H1 (cell line): ENCODE results near the gene MRPS18B. TPM values are rescaled to one million over a fixed set of nuclear protein-coding genes. Genes with fewer than 3 reads are reported as not detected.

Experiments used
- RXRA ChIP-seq: IDR thresholded peaks from 2 replicates; pipeline ENCODE4 v1.6.1; 2011; ENCODE audit warnings: low read depth, mild to moderate bottlenecking, low read length, moderate library complexity; ENCODE audit not compliant: insufficient read depth
- SP1 ChIP-seq: IDR thresholded peaks from 2 replicates; pipeline ENCODE4 v1.6.1; 2011; ENCODE audit warnings: low read depth, low read length
- polyA plus RNA-seq, 7 experiments: library from polyadenylated mRNA; depleted of rRNA in 3 of 7; stranded (reverse) in 5 of 7; unstranded in 2 of 7; fragments of >200 nt in 5 of 7; fragments of 200-250 nt in 2 of 7; gene quantifications; 1 replicate in 5 of 7; 2 replicates in 1 of 7; 4 replicates in 1 of 7; pipeline versions ENCODE4 v1.2.1 to v1.2.3, GENCODE V29; 2011 to 2013; ENCODE audit warnings: missing spikeins in 2 of 7, mixed read lengths in 2 of 7
- total RNA-seq: library from RNA; stranded (reverse); fragmentation: NEBNext Ultra II Directional; extraction: Animal tissue kit (Norgen Biotek cat#: 25700); gene quantifications from 2 replicates; pipeline ENCODE4 v1.2.1, GENCODE V29; 2021

Gene MRPS18B
- total and polyA plus RNA-seq, 2 of the 8 experiments (the other 6 are each of a cell fraction or from before 2014, with no cell fraction given), result 57.8 to 83.3 TPM

GRCh38 chr6:30644769-30645168 is 27.1 kb downstream of the MRPS18B start (continued):
- TF ChIP-seq SP1 (no peak), RXRA (no peak)
